Iris pigment epithelial cell (primary cell): ENCODE data around the gene HEXIM2.
A peak's percentile ranks its signal among the peaks of the same experiment; 100 is the strongest.
"Not testable (repeated sequence)": the region's sequence is repeated elsewhere in the genome, so short reads cannot be mapped to it uniquely, and the experiment has no call there.

Experiments
- DNase-seq: peaks from one replicate; pipeline ENCODE4 v3.0.0-alpha.2; 2011; ENCODE audit warnings: low read depth

Gene HEXIM2, protein sequence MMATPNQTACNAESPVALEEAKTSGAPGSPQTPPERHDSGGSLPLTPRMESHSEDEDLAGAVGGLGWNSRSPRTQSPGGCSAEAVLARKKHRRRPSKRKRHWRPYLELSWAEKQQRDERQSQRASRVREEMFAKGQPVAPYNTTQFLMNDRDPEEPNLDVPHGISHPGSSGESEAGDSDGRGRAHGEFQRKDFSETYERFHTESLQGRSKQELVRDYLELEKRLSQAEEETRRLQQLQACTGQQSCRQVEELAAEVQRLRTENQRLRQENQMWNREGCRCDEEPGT

DNA sequence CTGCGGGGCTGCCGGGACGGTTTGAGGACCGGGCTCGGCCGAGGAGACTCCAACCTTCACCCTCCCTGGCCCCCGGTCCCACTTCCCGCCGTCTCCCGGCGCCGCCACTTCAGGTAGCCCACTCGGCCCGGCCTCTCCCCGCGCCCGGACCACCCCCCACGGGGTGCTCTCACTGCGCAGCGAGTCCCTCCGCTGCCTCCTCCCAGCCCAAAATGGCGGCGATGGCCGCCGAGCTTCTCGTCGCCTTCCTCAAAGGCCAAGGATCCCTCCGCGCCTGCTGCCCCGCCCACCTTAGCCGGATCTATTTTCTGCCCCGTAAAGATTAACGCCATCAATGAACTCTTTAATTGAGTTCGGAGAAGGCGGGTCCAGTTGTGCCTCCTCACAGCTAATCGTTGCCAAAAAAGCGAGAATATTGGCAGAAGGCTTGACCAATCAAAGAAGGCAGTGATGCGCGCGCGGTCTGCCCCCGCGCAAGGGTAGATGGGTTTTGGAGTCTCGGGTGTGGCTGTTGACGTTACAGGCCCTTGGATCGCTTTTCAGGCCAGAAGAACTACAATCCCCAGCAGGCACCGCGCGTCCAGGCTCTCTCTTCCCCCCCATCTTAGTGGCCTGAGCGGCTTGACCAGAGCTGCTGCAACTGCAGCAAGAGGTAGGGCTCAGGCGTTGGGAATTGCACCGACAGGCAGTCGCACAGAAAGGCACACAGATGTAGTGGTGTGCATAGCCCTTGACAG is at the start of gene HEXIM2:
Gene HEXIM2 (plus strand): TSS at position 588 of the 737 bp plus-strand sequence. CDS start 919 bp downstream, outside the sequence.
- peak; percentile 100 for DNase-seq

DNA sequence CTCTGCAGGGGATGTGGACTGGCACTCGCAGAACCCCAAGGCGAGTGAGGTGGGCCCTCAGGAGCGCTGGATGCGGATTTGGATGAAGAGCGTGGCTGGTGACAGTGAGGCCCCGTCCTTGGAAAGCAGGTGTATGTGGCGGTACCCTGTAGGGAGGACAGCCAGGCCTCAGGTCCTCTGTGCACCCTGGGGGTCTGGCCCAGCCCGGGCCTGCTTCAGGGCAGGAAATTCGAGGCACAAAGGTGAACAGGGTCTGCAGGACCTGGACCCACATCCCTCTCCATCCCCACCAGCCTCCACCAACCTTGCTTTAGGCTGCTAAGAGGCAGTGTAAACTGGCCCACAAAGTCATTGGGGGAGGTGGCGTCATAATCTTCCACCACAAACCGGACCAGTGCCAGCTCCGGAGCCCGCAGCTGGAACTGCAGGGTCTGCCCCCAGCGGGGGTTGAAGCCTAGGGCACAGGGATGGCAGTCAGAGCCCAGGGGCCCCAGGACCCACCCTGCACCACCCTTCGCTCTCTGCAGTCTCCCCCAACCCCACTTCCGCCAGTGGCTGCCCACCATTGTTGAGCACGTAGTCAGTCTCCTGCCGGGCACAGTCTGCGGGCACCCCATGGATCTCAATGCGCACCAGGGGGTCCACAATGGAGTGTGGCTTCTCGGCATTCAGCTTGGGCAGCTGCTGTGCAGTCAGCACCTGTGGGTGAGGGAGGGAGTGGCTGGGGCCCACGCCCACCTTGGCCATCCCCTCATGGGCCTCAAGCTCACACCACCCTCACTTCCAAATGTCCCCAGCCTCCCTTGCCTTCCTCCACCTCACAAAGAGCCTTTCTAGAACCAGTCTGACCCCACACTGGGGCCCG is 48.9 kb upstream of the HEXIM2 start:
- no peak for DNase-seq

DNA sequence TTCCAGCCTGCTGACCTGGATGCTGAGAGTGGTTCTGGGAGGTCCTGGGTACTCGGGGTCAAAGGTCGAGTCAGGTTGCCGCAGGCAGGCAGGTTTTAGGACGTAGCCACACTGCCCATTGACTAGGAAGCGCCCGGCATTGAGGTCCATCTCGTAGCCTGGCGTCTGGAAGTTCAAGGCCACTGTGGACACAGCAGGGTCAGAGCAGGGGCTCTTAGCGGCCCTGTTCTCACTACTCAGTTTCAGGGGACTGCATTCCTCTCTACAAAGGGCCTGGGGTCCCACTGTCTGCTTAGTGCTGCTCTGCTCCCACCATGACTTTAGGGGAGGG is 48.3 kb upstream of the HEXIM2 start:
- no peak for DNase-seq

DNA sequence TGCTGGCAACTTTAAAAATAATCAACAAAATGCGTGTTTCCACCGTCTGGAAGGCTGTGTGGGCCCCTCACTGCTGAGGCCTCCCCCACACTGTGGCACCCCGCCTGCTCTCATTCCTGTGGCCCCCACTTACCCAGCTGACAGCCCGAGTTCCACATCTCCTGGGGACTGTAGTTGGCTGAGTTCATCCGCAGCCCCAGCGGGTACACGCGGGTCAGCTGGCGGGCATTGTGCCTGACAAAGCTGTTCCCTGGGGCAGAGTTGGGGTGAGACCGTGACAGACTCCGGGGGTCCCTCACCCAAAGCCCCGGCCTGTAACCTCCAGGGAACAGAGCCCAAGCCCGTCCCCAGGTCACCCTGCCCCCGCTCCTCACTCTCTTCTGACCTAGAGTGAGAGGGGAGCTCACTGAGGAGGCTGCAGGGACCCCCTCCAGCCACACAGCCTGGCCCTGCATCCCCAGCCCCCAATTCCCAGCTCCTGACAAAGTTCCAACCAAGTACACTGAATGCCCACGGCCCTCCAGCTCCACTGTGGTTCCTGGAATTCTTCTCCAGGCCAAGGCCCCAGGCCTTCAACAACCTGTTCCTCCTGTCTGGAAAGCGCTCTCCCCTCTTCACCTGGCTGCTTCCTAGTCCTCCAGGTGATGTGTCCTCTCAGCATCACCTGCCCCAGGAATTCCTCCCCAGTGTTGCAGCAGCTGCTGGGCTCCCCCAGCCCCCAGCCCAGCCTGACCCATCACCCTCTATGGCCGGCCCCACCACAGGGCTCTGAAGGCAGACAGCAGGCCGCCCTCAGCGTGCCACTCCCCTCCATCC is 47.4 kb upstream of the HEXIM2 start:
- no peak for DNase-seq

DNA sequence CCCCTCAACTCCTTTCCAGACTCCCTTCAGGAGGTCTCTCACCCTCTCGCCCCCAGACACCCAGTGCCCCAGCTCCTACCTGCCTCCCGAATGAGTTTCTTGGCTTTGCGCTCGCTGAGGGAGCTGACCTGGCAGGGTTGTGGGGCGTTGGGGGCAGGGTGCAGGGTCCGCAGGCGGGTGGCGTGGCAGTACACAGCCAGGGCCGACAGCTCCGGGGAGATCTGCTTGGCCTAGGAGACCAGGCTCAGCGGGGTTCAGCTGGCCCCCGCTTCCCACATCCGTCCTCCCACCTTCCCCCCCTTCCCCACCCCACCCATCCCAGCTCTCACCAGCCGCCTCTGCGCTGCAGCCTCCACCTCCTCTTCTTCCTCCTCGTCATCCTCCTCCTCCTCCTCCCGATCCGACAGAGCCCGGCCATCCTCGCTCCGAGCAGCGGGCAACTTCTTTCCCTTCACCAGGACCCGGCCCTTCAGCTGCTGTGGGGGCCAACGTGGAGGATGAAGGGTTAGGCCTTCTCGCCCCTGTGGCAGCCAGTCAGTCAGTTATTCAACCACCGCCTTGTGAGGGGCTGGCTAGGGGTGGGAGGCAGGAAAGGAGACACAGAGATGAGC is 46.6 kb upstream of the HEXIM2 start:
- DNase-seq = no peak

DNA sequence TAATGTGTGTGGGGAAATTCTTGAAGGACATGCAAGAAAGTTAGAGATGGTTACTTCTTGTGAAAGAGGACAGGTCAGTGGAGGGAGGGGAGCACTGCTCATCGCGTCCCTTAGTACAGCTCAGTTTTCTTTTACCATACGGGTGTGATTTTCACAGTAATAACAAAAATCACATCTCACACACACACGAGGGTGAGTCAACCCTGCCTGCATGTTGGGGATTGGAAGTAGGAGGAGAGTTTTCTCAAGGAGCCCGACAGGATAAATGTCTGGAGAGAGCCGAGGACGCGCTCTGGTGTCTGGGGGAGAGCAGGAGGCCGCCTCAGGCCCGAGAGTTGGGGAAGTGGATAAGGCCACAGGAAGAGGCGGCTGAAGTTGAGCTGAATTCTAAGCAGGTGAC is 45.8 kb upstream of the HEXIM2 start:
- DNase-seq = no peak

DNA sequence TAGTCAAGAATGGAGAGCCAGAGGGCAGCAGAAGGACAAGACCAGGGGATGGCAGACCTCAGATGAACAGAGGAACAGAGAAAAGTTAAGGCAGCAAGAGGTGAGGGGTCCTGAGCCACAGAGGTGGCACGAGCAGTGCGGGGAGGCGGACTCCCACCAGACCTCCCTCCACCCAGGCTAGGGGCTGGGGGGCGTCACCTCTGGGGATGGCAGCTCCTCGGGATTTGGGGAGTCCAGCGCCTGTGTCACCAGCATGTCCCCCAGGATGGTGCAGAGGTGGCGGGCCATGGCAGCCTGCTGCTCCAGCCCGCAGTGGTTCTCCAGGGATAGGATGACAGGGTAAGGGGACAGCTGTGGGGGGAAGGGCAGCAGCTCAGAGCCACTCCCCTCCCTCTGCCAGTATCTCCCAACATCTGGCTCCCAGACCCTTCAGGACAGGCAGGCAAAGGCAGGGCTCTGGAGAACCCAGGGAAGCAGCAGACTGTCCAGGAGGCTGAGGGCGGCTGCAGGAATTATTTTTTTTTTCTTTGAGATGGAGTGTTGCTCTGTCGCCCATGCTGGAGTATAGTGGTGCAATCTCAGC is 45.1 kb upstream of the HEXIM2 start:
- DNase-seq = no peak

DNA sequence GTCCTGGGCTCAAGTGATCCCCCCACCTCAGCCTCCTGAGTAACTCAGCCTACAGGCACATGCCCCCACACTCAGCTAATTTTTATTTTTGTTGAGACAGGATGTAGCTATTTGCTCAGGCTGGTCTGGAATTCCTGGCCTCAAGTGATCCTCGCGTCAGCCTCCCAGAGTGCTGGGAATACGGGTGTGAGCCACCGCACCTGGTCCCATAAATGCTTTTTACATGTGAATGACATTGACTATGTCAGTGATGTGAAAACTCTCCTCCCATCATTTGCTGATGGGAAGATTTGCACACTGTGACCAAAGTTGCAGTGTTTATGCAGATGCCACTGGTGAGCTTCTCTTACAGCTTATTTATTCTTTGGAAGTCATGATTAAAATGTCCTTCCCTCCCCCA is 44.3 kb upstream of the HEXIM2 start:
- DNase-seq = no peak

DNA sequence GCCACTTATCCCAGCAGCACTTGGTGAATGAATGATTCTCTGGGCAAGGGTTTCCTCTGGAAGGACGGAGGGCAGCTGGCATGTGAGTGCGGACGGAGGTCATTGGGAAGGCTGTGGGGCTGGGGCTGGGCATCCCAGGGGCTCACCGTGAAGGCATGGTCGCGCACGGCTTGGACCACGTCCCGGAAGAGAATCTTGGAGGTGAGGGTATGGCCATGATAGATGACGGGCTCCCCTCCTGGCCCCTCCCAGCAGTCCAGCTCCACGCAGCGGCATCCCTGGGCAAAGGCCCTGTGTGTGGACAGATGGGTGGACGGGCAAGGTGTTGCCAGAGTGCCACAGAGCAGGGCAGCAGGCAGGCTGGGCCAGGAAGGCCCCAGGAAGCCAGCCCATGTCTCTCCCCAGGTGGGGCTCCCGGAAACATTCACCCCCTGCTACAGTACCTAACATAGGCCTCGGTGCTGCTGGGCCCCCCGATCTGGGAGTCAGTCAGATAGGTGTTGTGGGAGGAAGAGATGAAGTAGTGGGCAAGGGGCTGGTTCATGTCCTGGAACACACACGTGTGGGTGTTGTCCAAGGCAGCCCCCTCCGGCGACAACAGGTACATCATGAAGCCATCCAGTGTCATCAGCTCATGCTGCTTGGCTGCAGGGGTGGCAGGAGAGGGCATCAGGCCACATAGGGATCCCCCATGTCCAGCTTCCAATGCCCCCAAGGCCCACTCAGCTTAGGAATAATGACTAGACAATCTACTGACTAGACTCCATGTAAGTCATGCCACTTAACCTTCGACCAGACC is 43.6 kb upstream of the HEXIM2 start:
- no peak for DNase-seq

DNA sequence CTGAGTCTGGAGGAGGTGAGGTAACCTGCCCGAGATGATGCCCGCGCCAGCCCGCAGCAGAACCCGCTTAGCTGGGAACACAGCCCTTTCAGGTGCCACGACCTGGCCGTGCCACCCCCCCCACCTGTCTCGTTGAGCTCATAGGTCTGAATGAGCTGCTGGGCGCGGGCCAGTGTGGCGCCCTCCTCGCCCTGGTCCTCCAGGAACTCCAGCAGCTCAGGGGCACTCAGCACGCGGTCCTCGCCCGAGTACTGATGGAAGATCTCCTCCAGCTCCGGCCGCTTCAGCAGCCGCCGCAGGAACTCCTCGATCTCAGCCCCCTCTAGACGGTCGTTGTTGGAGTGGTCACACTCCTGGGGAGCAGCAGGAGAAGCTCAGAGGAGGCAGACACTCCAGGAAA is 43.0 kb upstream of the HEXIM2 start:
- no peak for DNase-seq

DNA sequence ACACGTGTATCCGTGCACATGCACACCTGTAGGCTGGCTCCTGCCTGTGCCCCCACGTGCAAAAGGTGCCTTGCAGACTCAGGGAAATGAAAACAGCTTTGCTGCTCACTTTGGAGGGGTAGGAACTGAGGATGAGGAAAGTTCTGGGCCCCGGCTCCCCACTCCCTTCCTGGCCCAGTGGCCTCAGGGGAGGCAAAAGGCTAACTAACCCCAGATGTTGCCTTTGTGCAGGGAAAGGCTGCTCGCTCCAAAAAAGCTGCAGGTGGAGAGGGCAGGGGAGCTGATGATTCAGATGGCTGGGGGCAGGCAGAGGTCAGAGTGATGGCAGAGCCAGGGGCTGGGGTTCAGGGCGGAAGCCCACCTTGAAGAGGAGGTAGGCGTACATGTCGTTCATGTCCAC is 41.7 kb upstream of the HEXIM2 start:
- DNase-seq = no peak

DNA sequence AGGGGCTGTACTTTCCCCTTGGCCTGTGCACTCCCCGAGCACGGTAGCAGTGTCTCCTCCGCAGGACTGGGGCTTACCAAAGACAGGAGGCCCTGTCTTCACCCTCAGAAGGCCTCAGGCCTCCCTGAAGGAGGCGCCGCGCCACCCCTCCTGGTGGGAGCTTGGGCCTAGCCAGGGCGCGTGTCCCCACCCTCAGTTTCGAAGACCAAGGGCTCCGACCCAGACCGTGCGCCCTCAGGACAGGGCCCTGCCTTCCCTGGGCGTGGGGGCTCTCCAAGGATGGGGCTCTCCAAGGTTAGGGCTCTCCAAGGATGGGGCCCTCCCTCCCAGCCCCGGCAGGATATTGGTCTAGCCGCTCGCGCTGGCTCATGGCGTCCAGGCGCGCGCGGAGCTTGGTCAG is 41.1 kb upstream of the HEXIM2 start:
- DNase-seq = no peak

DNA sequence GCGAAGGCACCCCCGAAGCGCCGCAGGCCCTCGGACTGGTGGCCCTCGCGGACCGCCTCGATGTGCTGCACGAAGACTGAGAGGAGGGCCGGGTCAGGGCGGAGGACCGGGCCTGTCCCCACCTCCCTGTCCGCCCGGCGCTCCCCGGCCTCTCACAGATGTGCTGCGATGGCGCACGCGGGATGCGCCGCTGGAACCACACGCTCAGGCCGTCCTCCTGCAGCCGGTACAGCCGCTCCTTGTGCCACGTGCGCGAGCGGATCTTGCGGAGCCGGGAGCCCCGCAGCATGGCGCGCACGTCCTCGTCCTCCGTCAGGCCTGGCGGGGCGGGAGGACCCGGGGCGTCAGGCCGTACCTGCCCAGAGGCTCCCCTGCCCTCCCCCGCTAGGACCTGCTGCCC is 40.6 kb upstream of the HEXIM2 start:
- DNase-seq = no peak

DNA sequence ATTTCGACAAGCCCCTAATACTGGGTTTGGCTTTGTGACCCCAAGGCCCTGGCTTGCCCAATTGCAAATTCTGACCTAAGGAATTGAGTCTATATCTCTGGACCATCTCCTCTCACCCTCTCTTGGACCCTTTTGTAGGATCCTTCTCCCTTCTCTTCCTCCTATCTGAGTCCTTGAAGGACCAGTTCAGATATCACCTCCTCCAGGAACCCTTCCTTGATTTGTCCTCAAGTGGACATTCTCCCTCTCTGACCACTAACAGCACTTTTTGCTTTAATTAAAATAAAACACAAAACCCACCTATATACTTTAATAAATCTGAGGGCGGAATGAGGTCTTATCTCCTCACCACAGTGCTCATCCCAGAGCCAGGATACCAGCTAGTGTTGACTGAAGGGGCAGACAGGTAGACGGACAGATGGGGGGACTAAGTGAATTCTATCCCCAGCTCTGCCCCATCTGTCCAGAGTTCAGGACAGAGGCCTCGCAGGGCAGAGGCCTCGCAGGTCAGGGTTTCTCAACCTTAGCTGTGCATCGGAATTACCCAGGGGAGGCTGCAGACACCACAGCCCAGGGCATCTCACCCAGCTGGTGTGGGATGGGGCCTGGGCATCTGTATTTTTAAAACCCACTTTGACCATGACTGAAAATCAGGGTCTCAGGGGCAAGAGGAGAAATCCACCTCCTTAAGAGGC is 38.5 kb upstream of the HEXIM2 start:
- DNase-seq = no peak

DNA sequence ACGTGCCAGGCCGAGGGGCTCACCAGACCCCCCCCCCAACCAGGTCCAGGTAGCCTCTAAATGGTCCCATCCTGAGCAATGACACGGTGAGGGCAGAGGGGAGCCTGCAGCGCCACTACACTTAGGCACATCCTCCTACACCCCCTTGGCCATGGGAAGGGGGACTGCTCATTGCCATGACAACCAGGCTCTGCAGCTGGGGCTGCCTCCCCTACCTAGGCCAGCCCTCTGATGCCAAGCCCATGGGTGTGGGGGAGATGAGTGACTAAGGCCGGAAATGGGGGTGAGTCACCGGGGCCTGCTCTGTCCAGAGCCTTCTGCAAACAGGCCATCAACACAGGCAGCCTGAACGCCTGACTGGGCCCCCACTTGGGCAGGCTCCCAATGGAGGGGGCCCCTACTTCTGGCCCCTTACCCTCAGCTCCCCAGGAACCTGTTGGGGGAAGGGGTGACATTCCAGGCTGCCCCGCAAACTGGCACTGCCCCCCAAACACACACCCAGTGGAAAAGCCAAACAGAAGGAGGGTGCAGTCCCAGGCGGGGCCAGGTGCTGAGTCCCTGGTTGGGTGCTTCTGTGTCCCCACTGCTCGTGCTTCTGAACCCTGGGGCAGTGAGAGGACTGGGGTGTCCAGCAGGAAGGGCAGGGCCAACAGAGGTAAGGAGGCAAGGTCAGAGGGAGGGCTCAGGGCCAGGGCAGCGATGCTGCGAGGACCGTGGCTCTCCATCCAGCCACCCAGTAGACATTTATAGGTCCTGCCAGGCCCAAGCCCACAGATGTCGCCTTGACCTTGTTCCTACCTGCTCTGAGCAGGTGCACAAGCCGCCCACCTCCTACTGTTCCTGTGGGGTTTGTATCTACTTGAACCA is 37.5 kb upstream of the HEXIM2 start:
- peak; percentile 91 for DNase-seq

DNA sequence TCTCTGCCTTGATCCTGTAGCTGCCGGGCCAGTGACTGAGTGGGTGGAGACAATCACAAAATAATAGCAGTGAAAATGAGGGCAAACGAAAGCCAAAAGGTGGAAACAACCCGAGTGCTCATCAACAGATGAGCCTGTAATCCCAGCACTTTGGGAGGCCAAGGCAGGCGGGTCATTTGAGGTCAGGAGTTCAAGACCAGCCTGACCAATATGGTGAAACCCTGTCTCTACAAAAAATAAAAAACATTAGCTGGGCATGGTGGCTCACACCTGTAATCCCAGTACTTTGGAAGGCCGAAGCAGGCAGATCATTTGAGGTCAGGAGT is 36.9 kb upstream of the HEXIM2 start:
- DNase-seq = not testable (repeated sequence)

DNA sequence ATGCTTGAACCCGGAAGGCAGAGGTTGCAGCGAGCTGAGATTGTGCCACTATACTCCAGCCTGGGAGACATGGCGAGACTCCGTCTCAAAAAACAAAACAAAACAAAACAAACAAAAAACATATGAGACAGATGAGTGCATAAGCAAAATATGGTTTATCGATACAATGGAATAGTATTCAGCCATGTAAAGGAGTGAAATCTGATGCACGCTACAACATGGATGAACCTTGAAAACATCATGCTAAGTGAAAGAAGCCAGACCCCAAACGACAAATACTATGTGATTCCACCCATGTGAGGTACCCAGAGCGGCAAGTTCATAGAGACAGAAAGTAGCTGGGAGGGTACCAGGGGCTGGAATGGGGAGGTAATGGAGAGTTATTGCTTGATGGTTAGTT is 36.2 kb upstream of the HEXIM2 start:
- DNase-seq = no peak

DNA sequence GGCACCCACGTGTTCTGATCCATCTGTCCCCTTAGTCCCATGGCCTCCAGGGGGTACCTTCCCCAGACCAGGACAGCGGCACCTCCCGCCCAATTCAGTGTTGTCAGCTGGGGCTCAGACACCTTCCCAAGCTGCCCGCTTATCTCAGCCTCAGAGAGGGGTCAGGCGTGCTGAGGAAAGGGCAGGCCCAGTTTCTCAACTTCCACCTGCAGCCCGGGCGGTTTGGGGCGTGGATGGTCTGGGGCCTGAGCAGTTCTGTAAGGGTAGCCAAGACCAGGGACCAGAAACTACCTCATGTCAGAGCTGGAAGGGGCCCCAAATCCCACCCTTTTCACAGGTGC is 34.5 kb upstream of the HEXIM2 start:
- DNase-seq = no peak
